ENCODE data around the gene DCAKD. TPM values are rescaled to one million over a fixed set of nuclear protein-coding genes. Genes with fewer than 3 reads are reported as not detected.
A peak's percentile ranks its signal among the peaks of the same experiment; 100 is the strongest.

The DCAKD gene
- total and polyA plus RNA-seq, 4 experiments from 2014 or later: 8.8 to 32.1 (median 24.1) TPM

GRCh38 chr17:45004388-45004787 is 47.0 kb downstream of the DCAKD start:
- Mint-ChIP-seq H3K27me3 (peaks cover 14 to 17% of the 10 kb centered on the region in 2 donors), H3K4me1 (no peaks in the 10 kb centered on the region), H3K9me3 (peaks cover 0 to 9% (median 4%) of the 10 kb centered on the region in 8 donors), H3K27ac (peak overlapping the region in 1 of 7 donors; percentile 64), H3K4me3 (no peak overlapping the region), H3K36me3 (no peaks in the 10 kb centered on the region)
- Histone ChIP-seq H3K9me3 (ENCODE audit: control insufficient read depth in 1 of 2, low read length in 2 of 2) (no peaks in the 10 kb centered on the region), H3K27ac (ENCODE audit: low read depth, low read length) (no peak overlapping the region), H3K36me3 (ENCODE audit: insufficient read depth, low read length) (no peaks in the 10 kb centered on the region), H3K27me3 (ENCODE audit: insufficient read depth, low read length) (no peaks in the 10 kb centered on the region), H3K4me3 (ENCODE audit: low read length in 2 of 2) (no peak overlapping the region), H3K4me1 (ENCODE audit: insufficient read depth, low read length) (no peaks in the 10 kb centered on the region)
- DNase-seq: no peak
- intact Hi-C loops (cut with micrococcal nuclease): no loop called here
- ChIA-PET CTCF (ENCODE audit: partially characterized antibody) (interaction anchor here (1.0 kb wide), 1 partner anchor 20 kb away, joined by 3 read pairs; no protein-coding TSS in a partner anchor), POLR2A (ENCODE audit: partially characterized antibody) (no interaction called here)

GRCh38 chr17:45003877-45004276 is 47.6 kb downstream of the DCAKD start:
- H3K9me3 ChIP-seq (ENCODE audit: control insufficient read depth in 1 of 2, low read length in 2 of 2): no peaks in the 10 kb centered on the region
- no peak for DNase-seq
- no peaks in the 10 kb centered on the region for H3K27me3 ChIP-seq (ENCODE audit: insufficient read depth, low read length)
- ChIA-PET CTCF (ENCODE audit: partially characterized antibody) (interaction anchor here (1.0 kb wide), 1 partner anchor 21 kb away, joined by 3 read pairs; no protein-coding TSS in a partner anchor), POLR2A (ENCODE audit: partially characterized antibody) (no interaction called here)
- peaks cover 16 to 17% of the 10 kb centered on the region in 2 donors for H3K27me3 Mint-ChIP-seq
- intact Hi-C loops (cut with micrococcal nuclease): no loop called here
- no peaks in the 10 kb centered on the region for H3K4me1 ChIP-seq (ENCODE audit: insufficient read depth, low read length)
- no peaks in the 10 kb centered on the region for H3K36me3 ChIP-seq (ENCODE audit: insufficient read depth, low read length)
- H3K36me3 Mint-ChIP-seq: no peaks in the 10 kb centered on the region
- no peak overlapping the region for H3K4me3 ChIP-seq (ENCODE audit: low read length in 2 of 2)
- H3K27ac Mint-ChIP-seq: no peak overlapping the region
- no peaks in the 10 kb centered on the region for H3K4me1 Mint-ChIP-seq
- H3K9me3 Mint-ChIP-seq: peaks cover 0 to 14% (median 8%) of the 10 kb centered on the region in 8 donors
- no peak overlapping the region for H3K4me3 Mint-ChIP-seq
- no peak overlapping the region for H3K27ac ChIP-seq (ENCODE audit: low read depth, low read length)

- Histone ChIP-seq H3K36me3 (ENCODE audit: insufficient read depth, low read length) (no peaks in the 10 kb centered on the region), H3K27ac (ENCODE audit: low read depth, low read length) (no peak overlapping the region), H3K27me3 (ENCODE audit: insufficient read depth, low read length) (no peaks in the 10 kb centered on the region), H3K4me1 (ENCODE audit: insufficient read depth, low read length) (no peaks in the 10 kb centered on the region), H3K4me3 (ENCODE audit: low read length in 2 of 2) (no peak overlapping the region), H3K9me3 (ENCODE audit: control insufficient read depth in 1 of 2, low read length in 2 of 2) (no peaks in the 10 kb centered on the region)
- POLR2A ChIA-PET (ENCODE audit: partially characterized antibody): no interaction called here
- intact Hi-C loops (cut with micrococcal nuclease): no loop called here
- no peaks in the 10 kb centered on the region for H3K36me3 Mint-ChIP-seq
- peaks cover 11 to 17% of the 10 kb centered on the region in 2 donors for H3K27me3 Mint-ChIP-seq
- no peak overlapping the region for H3K4me3 Mint-ChIP-seq
- no peak overlapping the region for H3K27ac Mint-ChIP-seq
- peaks cover 0 to 18% (median 8%) of the 10 kb centered on the region in 8 donors for H3K9me3 Mint-ChIP-seq
- CTCF ChIA-PET (ENCODE audit: partially characterized antibody): no interaction called here
- no peak for DNase-seq
- no peaks in the 10 kb centered on the region for H3K4me1 Mint-ChIP-seq
Measured at GRCh38 chr17:45001310-45001709, 50.1 kb downstream of the DCAKD start.

- Histone ChIP-seq H3K4me3 (ENCODE audit: low read length in 2 of 2) (no peak overlapping the region), H3K27ac (ENCODE audit: low read depth, low read length) (no peak overlapping the region), H3K9me3 (ENCODE audit: control insufficient read depth in 1 of 2, low read length in 2 of 2) (no peaks in the 10 kb centered on the region), H3K36me3 (ENCODE audit: insufficient read depth, low read length) (no peaks in the 10 kb centered on the region), H3K4me1 (ENCODE audit: insufficient read depth, low read length) (no peaks in the 10 kb centered on the region), H3K27me3 (ENCODE audit: insufficient read depth, low read length) (no peaks in the 10 kb centered on the region)
- no peak for DNase-seq
- ChIA-PET POLR2A (ENCODE audit: partially characterized antibody) (interaction anchor here (1.3 kb wide), 1 partner anchor 10 kb away, joined by 3 read pairs; no protein-coding TSS in a partner anchor), CTCF (ENCODE audit: partially characterized antibody) (no interaction called here)
- H3K9me3 Mint-ChIP-seq: peaks cover 0 to 18% (median 8%) of the 10 kb centered on the region in 8 donors
- no peaks in the 10 kb centered on the region for H3K36me3 Mint-ChIP-seq
- no peak overlapping the region for H3K27ac Mint-ChIP-seq
- H3K4me3 Mint-ChIP-seq: no peak overlapping the region
- H3K4me1 Mint-ChIP-seq: peaks cover 0 to under 1% (median 0%) of the 10 kb centered on the region in 4 donors
- intact Hi-C loops (cut with micrococcal nuclease): no loop called here
- H3K27me3 Mint-ChIP-seq: peaks cover 13 to 15% of the 10 kb centered on the region in 2 donors
Measured at GRCh38 chr17:44999433-44999832, 52.0 kb downstream of the DCAKD start.

- Histone ChIP-seq H3K4me3 (ENCODE audit: low read length in 2 of 2) (no peak overlapping the region), H3K27ac (ENCODE audit: low read depth, low read length) (no peak overlapping the region), H3K9me3 (ENCODE audit: control insufficient read depth in 1 of 2, low read length in 2 of 2) (no peaks in the 10 kb centered on the region), H3K36me3 (ENCODE audit: insufficient read depth, low read length) (no peaks in the 10 kb centered on the region), H3K4me1 (ENCODE audit: insufficient read depth, low read length) (no peaks in the 10 kb centered on the region), H3K27me3 (ENCODE audit: insufficient read depth, low read length) (no peaks in the 10 kb centered on the region)
- Mint-ChIP-seq H3K4me1 (peaks cover 0 to 3% (median 0%) of the 10 kb centered on the region in 4 donors), H3K36me3 (no peaks in the 10 kb centered on the region), H3K27me3 (peaks cover 13 to 15% of the 10 kb centered on the region in 2 donors), H3K27ac (no peak overlapping the region), H3K9me3 (peaks cover 0 to 18% (median 8%) of the 10 kb centered on the region in 8 donors), H3K4me3 (no peak overlapping the region)
- CTCF ChIA-PET (ENCODE audit: partially characterized antibody): no interaction called here
- POLR2A ChIA-PET (ENCODE audit: partially characterized antibody): interaction anchor here (1.3 kb wide), 1 partner anchor 11 kb away, joined by 3 read pairs; no protein-coding TSS in a partner anchor
- DNase-seq: no peak
- intact Hi-C loops (cut with micrococcal nuclease): no loop called here
Measured at GRCh38 chr17:44998646-44999045, 52.8 kb downstream of the DCAKD start.

GRCh38 chr17:44997733-44998520 is 53.5 kb downstream of the DCAKD start:
- intact Hi-C loops (cut with micrococcal nuclease): no loop called here
- Histone ChIP-seq H3K27me3 (ENCODE audit: insufficient read depth, low read length) (no peaks in the 10 kb centered on the region), H3K4me3 (ENCODE audit: low read length in 2 of 2) (no peak overlapping the region), H3K27ac (ENCODE audit: low read depth, low read length) (no peak overlapping the region), H3K4me1 (ENCODE audit: insufficient read depth, low read length) (no peaks in the 10 kb centered on the region), H3K9me3 (ENCODE audit: control insufficient read depth in 1 of 2, low read length in 2 of 2) (no peaks in the 10 kb centered on the region), H3K36me3 (ENCODE audit: insufficient read depth, low read length) (no peaks in the 10 kb centered on the region)
- CTCF ChIA-PET (ENCODE audit: partially characterized antibody): no interaction called here
- POLR2A ChIA-PET (ENCODE audit: partially characterized antibody): no interaction called here
- Mint-ChIP-seq H3K9me3 (peaks cover 0 to 18% (median 8%) of the 10 kb centered on the region in 8 donors), H3K4me3 (no peak overlapping the region), H3K36me3 (no peaks in the 10 kb centered on the region), H3K27me3 (peaks cover 11 to 16% of the 10 kb centered on the region in 2 donors), H3K27ac (no peak overlapping the region), H3K4me1 (peaks cover 0 to 3% (median 0%) of the 10 kb centered on the region in 4 donors)
- DNase-seq: no peak

GRCh38 chr17:44996304-44996703 is 55.1 kb downstream of the DCAKD start:
- no peak overlapping the region for H3K4me3 ChIP-seq (ENCODE audit: low read length in 2 of 2)
- no peak overlapping the region for H3K4me3 Mint-ChIP-seq
- no peaks in the 10 kb centered on the region for H3K36me3 ChIP-seq (ENCODE audit: insufficient read depth, low read length)
- POLR2A ChIA-PET (ENCODE audit: partially characterized antibody): no interaction called here
- no peak overlapping the region for H3K27ac ChIP-seq (ENCODE audit: low read depth, low read length)
- intact Hi-C loops (cut with micrococcal nuclease): no loop called here
- H3K4me1 ChIP-seq (ENCODE audit: insufficient read depth, low read length): no peaks in the 10 kb centered on the region
- no peaks in the 10 kb centered on the region for H3K36me3 Mint-ChIP-seq
- CTCF ChIA-PET (ENCODE audit: partially characterized antibody): no interaction called here
- H3K9me3 Mint-ChIP-seq: peaks cover 0 to 18% (median 8%) of the 10 kb centered on the region in 8 donors
- H3K4me1 Mint-ChIP-seq: peaks cover 0 to 3% (median 0%) of the 10 kb centered on the region in 4 donors
- H3K27ac Mint-ChIP-seq: no peak overlapping the region
- peaks cover 12 to 23% of the 10 kb centered on the region in 2 donors for H3K27me3 Mint-ChIP-seq
- H3K9me3 ChIP-seq (ENCODE audit: control insufficient read depth in 1 of 2, low read length in 2 of 2): no peaks in the 10 kb centered on the region
- no peak for DNase-seq
- no peaks in the 10 kb centered on the region for H3K27me3 ChIP-seq (ENCODE audit: insufficient read depth, low read length)

All from CD4-positive, alpha-beta memory T cell (primary cell).